Gastrocnemius medialis (tissue), 4 donors: Measurements from ENCODE around the gene ECPAS. TPM values are rescaled to one million over a fixed set of nuclear protein-coding genes. Genes with fewer than 3 reads are reported as not detected.

Experiments used
- ATAC-seq, 2 donors: fragments of 150-250 bp; one replicate each; pipeline ENCODE4 v1.9.1; 2016
- DNase-seq, 2 donors: peaks; one replicate each; pipeline ENCODE4 v3.0.0-alpha.2; 2019
- H3K27ac ChIP-seq, 4 donors: fragments of 200-600 bp; sonication (generic); 1 replicate in 1 of 4; 2 replicates in 3 of 4; pipeline ENCODE4 v1.5.1; 2016 to 2018; ENCODE audit warnings: mild to moderate bottlenecking in 2 of 4, moderate library complexity in 1 of 4
- H3K27me3 ChIP-seq, 3 donors: fragments of 200-600 bp; sonication (generic) in 2 of 3; 1 replicate in 1 of 3; 2 replicates in 2 of 3; pipeline versions ENCODE4 v1.5.1 to v1.6.0; 2016 to 2019; ENCODE audit warnings: mild to moderate bottlenecking in 1 of 3, moderate library complexity in 1 of 3
- H3K36me3 ChIP-seq, 2 donors: fragments of 200-600 bp; sonication (generic) in 1 of 2; one replicate each; pipeline ENCODE4 v1.5.1; 2017 to 2018
- H3K4me1 ChIP-seq, 2 donors: fragments of 200-600 bp; sonication (generic) in 1 of 2; one replicate each; pipeline ENCODE4 v1.5.1; 2016 to 2017; ENCODE audit warnings: mild to moderate bottlenecking in 2 of 2
- H3K4me3 ChIP-seq, 4 donors: fragments of 200-600 bp; sonication (generic) in 3 of 4; 1 replicate in 1 of 4; 2 replicates in 3 of 4; pipeline ENCODE4 v1.5.1; 2016 to 2019; ENCODE audit warnings: mild to moderate bottlenecking in 2 of 4
- H3K9me3 ChIP-seq, 3 donors: fragments of 200-600 bp; sonication (generic) in 2 of 3; 1 replicate in 1 of 3; 2 replicates in 2 of 3; pipeline ENCODE4 v1.5.1; 2016 to 2019
- CTCF ChIP-seq, 5 experiments: fragments of 450-650 bp in 3 of 5; fragments of 200-600 bp in 2 of 5; sonication (generic) in 2 of 5; IDR thresholded peaks in 4 of 5; conservative IDR thresholded peaks in 1 of 5; 1 replicate in 4 of 5; 2 replicates in 1 of 5; pipeline ENCODE4 v1.5.1; 2016 to 2019; ENCODE audit warnings: antibody characterized with exemption in 5 of 5, mild to moderate bottlenecking in 3 of 5, moderate library complexity in 3 of 5
- POLR2A ChIP-seq, 2 donors: fragments of 450-650 bp; IDR thresholded peaks; one replicate each; pipeline ENCODE4 v1.6.1; 2017; ENCODE audit warnings: antibody characterized with exemption in 2 of 2, mild to moderate bottlenecking in 2 of 2, moderate library complexity in 2 of 2
- in situ Hi-C, 4 donors: fragments of 200-750 bp; cut with MboI; loops; one replicate each; pipeline versions ENCODE4 v1.15.0 to v1.8.0; 2017; ENCODE audit warnings: low sequenced_read_pairs in 4 of 4
- intact Hi-C: fragments of 100-400 bp; cut with DNase I; formaldehyde crosslinking; loops from one replicate; pipeline ENCODE4 v1.15.1; 2023; ENCODE audit warnings: low total_unique reads
- total RNA-seq, 4 donors: library from RNA; depleted of rRNA; stranded (reverse); fragments of >200 nt; gene quantifications; one replicate each; pipeline versions ENCODE4 v1.1.0 to v1.2.3, GENCODE V29; 2016

Gene ECPAS
- 100 to 1,000 TPM; 320 to 509 (median 424) TPM for total RNA-seq

GRCh38 chr9:111483858-111484571 is at the start of gene ECPAS:
Gene ECPAS (minus strand): TSS chr9:111484383. CDS start chr9:111472918, 11,465 bp downstream.
- no peaks in the 10 kb centered on the region for H3K27me3 ChIP-seq
- intact Hi-C loops (loop anchor here (1.0 to 10.0 kb wide), 7 partner anchors 41 to 1791 kb away; partner anchors contain the start of genes CDC26, DNAJC25, HSDL2 and PRPF4), in situ Hi-C loops (no loop called here)
- peak; percentile 51 to 63 for ATAC-seq
- no peaks in the 10 kb centered on the region for H3K36me3 ChIP-seq
- peaks cover 36 to 37% of the 10 kb centered on the region in 2 donors for H3K4me1 ChIP-seq
- DNase-seq = peak; percentile 65 to 85
- H3K4me3 ChIP-seq = peak within 1 kb of the TSS; percentile 81 to 94 (median 88)
- TF ChIP-seq POLR2A (IDR thresholded peaks at IDR 0.05) = peak; percentile 71 to 75
- TF ChIP-seq CTCF (IDR thresholded peaks at IDR 0.05 in 4 of 5, conservative IDR thresholded peaks at IDR 0.05 in 1 of 5) = peak in 4 of 5 experiments; percentile 9 to 36 (median 15)
- no peaks in the 10 kb centered on the region for H3K9me3 ChIP-seq
- peak within 1 kb of the TSS; percentile 95 to 99 (median 98) for H3K27ac ChIP-seq

- in situ Hi-C loops (no loop called here), intact Hi-C loops (no loop called here)
- no peak overlapping the region for H3K4me3 ChIP-seq
- TF ChIP-seq CTCF (IDR thresholded peaks at IDR 0.05 in 4 of 5, conservative IDR thresholded peaks at IDR 0.05 in 1 of 5) = no peak
- TF ChIP-seq POLR2A (IDR thresholded peaks at IDR 0.05) = no peak
- no peak overlapping the region for H3K27ac ChIP-seq
- ATAC-seq = no peak
- peaks cover 0 to 13% of the 10 kb centered on the region in 2 donors for H3K36me3 ChIP-seq
- DNase-seq = no peak
- no peaks in the 10 kb centered on the region for H3K9me3 ChIP-seq
- H3K4me1 ChIP-seq = no peaks in the 10 kb centered on the region
- H3K27me3 ChIP-seq = no peaks in the 10 kb centered on the region
These were observed 49.1 kb upstream of the ECPAS start for GRCh38 chr9:111533099-111533790.

- no peak for TF ChIP-seq CTCF (IDR thresholded peaks at IDR 0.05 in 4 of 5, conservative IDR thresholded peaks at IDR 0.05 in 1 of 5)
- TF ChIP-seq POLR2A (IDR thresholded peaks at IDR 0.05) = no peak
- no peaks in the 10 kb centered on the region for H3K27me3 ChIP-seq
- DNase-seq = no peak
- in situ Hi-C loops (no loop called here), intact Hi-C loops (no loop called here)
- ATAC-seq = no peak
- peaks cover 0 to 4% of the 10 kb centered on the region in 2 donors for H3K36me3 ChIP-seq
- no peak overlapping the region for H3K4me3 ChIP-seq
- no peak overlapping the region for H3K27ac ChIP-seq
- no peaks in the 10 kb centered on the region for H3K9me3 ChIP-seq
- no peaks in the 10 kb centered on the region for H3K4me1 ChIP-seq
These were observed 47.5 kb upstream of the ECPAS start for GRCh38 chr9:111531716-111532115.

- in situ Hi-C loops = no loop called here
- ATAC-seq (no peak), DNase-seq (no peak)
- no peaks in the 10 kb centered on the region for H3K9me3 ChIP-seq
- H3K36me3 ChIP-seq = peaks cover 0 to 4% of the 10 kb centered on the region in 2 donors
- no peak overlapping the region for H3K27ac ChIP-seq
- peaks cover 0 to 1% of the 10 kb centered on the region in 2 donors for H3K4me1 ChIP-seq
- peaks cover 0 to 6% (median 5%) of the 10 kb centered on the region in 3 donors for H3K27me3 ChIP-seq
- intact Hi-C loops = no loop called here
- H3K4me3 ChIP-seq = no peak overlapping the region
- TF ChIP-seq POLR2A (IDR thresholded peaks at IDR 0.05) (no peak), CTCF (IDR thresholded peaks at IDR 0.05 in 4 of 5, conservative IDR thresholded peaks at IDR 0.05 in 1 of 5) (no peak)
These were observed 45.6 kb upstream of the ECPAS start for GRCh38 chr9:111529787-111530186.
